KMS-11 (cell line): Measurements from ENCODE around the gene FHOD3.
"Not testable (repeated sequence)": the region's sequence is repeated elsewhere in the genome, so short reads cannot be mapped to it uniquely, and the experiment has no call there.

ENCODE experiments used
- H2AFZ ChIP-seq: fragments of 200-600 bp; sonication (generic); 2 replicates; pipeline ENCODE4 v1.6.1; 2016; ENCODE audit warnings: antibody characterized with exemption, mixed run types, low read depth
- H3K27ac ChIP-seq: fragments of 200-600 bp; sonication (generic); 2 replicates; pipeline ENCODE4 v1.6.1; 2016; ENCODE audit warnings: mild to moderate bottlenecking, mixed run types
- H3K27me3 ChIP-seq: fragments of 200-600 bp; sonication (generic); 2 replicates; pipeline ENCODE4 v1.6.1; 2017; ENCODE audit warnings: mild to moderate bottlenecking, low read depth, mixed run types, moderate library complexity; ENCODE audit not compliant: insufficient read depth
- H3K36me3 ChIP-seq: fragments of 200-600 bp; sonication (generic); 2 replicates; pipeline ENCODE4 v1.6.1; 2017; ENCODE audit warnings: mild to moderate bottlenecking, mixed run types; ENCODE audit not compliant: insufficient read depth
- H3K4me1 ChIP-seq: fragments of 200-600 bp; sonication (generic); 2 replicates; pipeline ENCODE4 v1.6.1; 2016; ENCODE audit warnings: mild to moderate bottlenecking, low read depth, mixed run types; ENCODE audit not compliant: poor library complexity, severe bottlenecking
- H3K4me2 ChIP-seq: fragments of 200-600 bp; sonication (generic); 2 replicates; pipeline ENCODE4 v1.7.0; 2016; ENCODE audit warnings: mild to moderate bottlenecking, mixed run types
- H3K4me3 ChIP-seq: fragments of 200-600 bp; sonication (generic); IDR thresholded peaks from 2 replicates; pipeline ENCODE4 v1.6.1; 2017; ENCODE audit warnings: low read depth, low read length, mixed read lengths; ENCODE audit not compliant: insufficient read depth
- H3K79me2 ChIP-seq: fragments of 200-600 bp; sonication (generic); 2 replicates; pipeline ENCODE4 v1.6.1; 2016; ENCODE audit warnings: low read depth, mixed run types; ENCODE audit not compliant: insufficient read depth
- H3K9ac ChIP-seq: fragments of 200-600 bp; sonication (generic); 2 replicates; pipeline ENCODE4 v1.6.1; 2016; ENCODE audit warnings: mild to moderate bottlenecking, mixed run types
- H4K20me1 ChIP-seq: fragments of 200-600 bp; sonication (generic); 2 replicates; pipeline ENCODE4 v1.6.1; 2016; ENCODE audit warnings: mild to moderate bottlenecking, mixed run types; ENCODE audit not compliant: insufficient read depth
- CTCF ChIP-seq: fragments of 200-600 bp; sonication (generic); conservative IDR thresholded peaks from 2 replicates; pipeline ENCODE4 v1.6.1; 2017; ENCODE audit warnings: low read depth, mild to moderate bottlenecking, antibody characterized with exemption, low read length, moderate library complexity, mixed read lengths

Gene FHOD3

GRCh38 chr18:36813824-36814223, 516.3 kb downstream of the FHOD3 start:
- Histone ChIP-seq H3K9ac (no peak overlapping the region), H3K4me3 (no peak overlapping the region), H3K36me3 (no peaks in the 10 kb centered on the region; the same call in 1 of the 2 replicates)

DNA sequence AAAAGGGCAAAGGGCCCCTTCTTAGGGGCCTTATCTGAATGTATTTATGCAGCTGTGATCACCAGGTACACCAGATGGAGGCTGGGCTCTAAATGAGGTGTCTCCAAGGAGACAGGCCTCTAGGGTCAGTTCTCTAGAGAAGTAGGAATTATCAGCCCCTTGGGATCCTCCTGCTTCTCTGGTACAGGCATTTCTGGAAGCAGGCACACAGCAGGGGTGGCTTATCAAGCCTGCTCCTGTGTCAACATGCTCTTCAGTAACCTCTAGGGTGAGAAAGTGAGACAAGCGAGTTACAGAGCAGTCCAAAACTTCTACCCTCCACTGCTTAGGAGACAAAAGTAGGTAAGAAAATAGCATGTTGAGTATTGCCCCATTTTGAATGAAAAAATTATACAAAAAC, 517.5 kb downstream of the FHOD3 start:
- no peak for TF ChIP-seq CTCF
- H3K4me3 ChIP-seq, result no peak overlapping the region
- no peaks in the 10 kb centered on the region for H3K79me2 ChIP-seq
- H4K20me1 ChIP-seq, result no peaks in the 10 kb centered on the region
- no peaks in the 10 kb centered on the region; the same call in 1 of the 2 replicates for H3K36me3 ChIP-seq
- H3K27me3 ChIP-seq, result no peaks in the 10 kb centered on the region
- H3K4me1 ChIP-seq, result no peaks in the 10 kb centered on the region
- no peak overlapping the region for H3K27ac ChIP-seq
- no peak overlapping the region for H3K4me2 ChIP-seq
- H2AFZ ChIP-seq, result no peak overlapping the region
- no peak overlapping the region for H3K9ac ChIP-seq

More at GRCh38 chr18:36813824-36814223, 516.3 kb downstream of the FHOD3 start:
- Histone ChIP-seq H3K4me1 (peaks cover 4% of the 10 kb centered on the region), H3K27me3 (no peaks in the 10 kb centered on the region), H3K27ac (no peak overlapping the region), H3K4me2 (no peak overlapping the region), H2AFZ (no peak overlapping the region), H3K79me2 (no peaks in the 10 kb centered on the region), H4K20me1 (peaks cover 6% of the 10 kb centered on the region; the same call in 1 of the 2 replicates)
- no peak for TF ChIP-seq CTCF

DNA sequence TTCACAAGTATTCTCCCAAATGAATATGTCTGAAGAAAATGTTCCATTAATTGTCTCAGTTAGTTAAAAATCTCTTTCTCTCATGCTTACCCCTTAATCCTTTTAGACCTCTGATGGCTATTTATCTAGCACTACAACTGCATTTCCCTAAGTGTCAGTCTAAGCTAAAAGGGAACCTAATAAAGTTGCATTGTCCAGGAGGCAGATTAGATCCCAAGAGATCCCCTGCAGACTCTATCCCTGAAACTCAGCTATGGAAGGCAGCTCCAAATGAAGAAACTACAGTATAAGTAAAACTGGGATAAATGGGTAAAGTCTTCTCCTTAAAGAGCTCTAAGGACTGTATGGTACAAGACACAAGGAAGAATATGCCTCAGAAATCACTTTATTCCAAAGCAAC, 518.6 kb downstream of the FHOD3 start:
- not testable (repeated sequence) for H3K4me1 ChIP-seq, H4K20me1 ChIP-seq, H3K27ac ChIP-seq, H3K27me3 ChIP-seq, H3K79me2 ChIP-seq, H3K36me3 ChIP-seq, H3K9ac ChIP-seq, H3K4me2 ChIP-seq, H3K4me3 ChIP-seq, H2AFZ ChIP-seq

DNA sequence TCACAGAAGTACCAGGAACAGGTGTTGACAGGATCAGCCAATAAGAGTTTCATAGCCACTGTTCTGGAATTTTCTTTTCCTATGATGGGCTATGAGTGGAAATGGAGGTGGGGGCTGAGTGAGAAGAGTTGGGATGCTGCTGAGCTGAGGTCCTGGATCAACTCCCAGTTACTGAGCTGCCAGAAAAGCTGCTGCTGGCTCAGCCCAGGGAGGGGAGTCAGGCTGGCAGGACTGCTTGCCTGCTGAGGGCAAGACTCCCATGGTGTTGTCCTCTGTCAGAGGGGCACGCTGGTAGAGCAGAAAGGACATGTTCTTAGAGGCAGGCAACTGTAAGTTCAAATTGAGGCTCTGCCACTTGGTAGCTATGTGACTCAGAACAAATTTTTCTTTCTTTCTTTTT, 519.5 kb downstream of the FHOD3 start:
- H3K79me2 ChIP-seq, result no peaks in the 10 kb centered on the region
- no peak overlapping the region for H3K4me2 ChIP-seq
- H3K9ac ChIP-seq, result no peak overlapping the region
- no peak overlapping the region for H3K4me3 ChIP-seq
- no peak for TF ChIP-seq CTCF
- no peaks in the 10 kb centered on the region; the same call in 1 of the 2 replicates for H3K36me3 ChIP-seq
- no peaks in the 10 kb centered on the region for H3K4me1 ChIP-seq
- no peak overlapping the region for H2AFZ ChIP-seq
- no peak overlapping the region for H3K27ac ChIP-seq
- H3K27me3 ChIP-seq, result no peaks in the 10 kb centered on the region
- H4K20me1 ChIP-seq, result no peaks in the 10 kb centered on the region

- Histone ChIP-seq H4K20me1 (no peaks in the 10 kb centered on the region), H3K79me2 (peaks cover 3% of the 10 kb centered on the region; the same call in 1 of the 2 replicates), H2AFZ (no peak overlapping the region), H3K27me3 (no peaks in the 10 kb centered on the region), H3K9ac (no peak overlapping the region), H3K36me3 (no peaks in the 10 kb centered on the region; the same call in 1 of the 2 replicates), H3K4me3 (no peak overlapping the region), H3K4me1 (peaks cover under 1% of the 10 kb centered on the region), H3K4me2 (no peak overlapping the region), H3K27ac (no peak overlapping the region)
- no peak for TF ChIP-seq CTCF
Measured at GRCh38 chr18:36818652-36819051, 521.1 kb downstream of the FHOD3 start.
